Right lobe of liver (tissue), 6 donors: ENCODE results near the gene MAML3. TPM values are rescaled to one million over a fixed set of nuclear protein-coding genes. Genes with fewer than 3 reads are reported as not detected.

Experiments
- ATAC-seq, 4 donors: fragments of 200-7000 bp; cut with Tn5 transposase; one replicate each; pipeline ENCODE4 v1.9.1; 2020; ENCODE audit warnings: mild to moderate bottlenecking in 4 of 4, moderate library complexity in 4 of 4
- DNase-seq, 3 donors: peaks; one replicate each; pipeline ENCODE4 v3.0.0-alpha.2; 2020
- H3K27ac ChIP-seq, 3 donors: fragments of 200-600 bp; one replicate each; pipeline ENCODE4 v1.8.0; 2022
- H3K27me3 ChIP-seq, 2 donors: fragments of 200-600 bp; one replicate each; pipeline ENCODE4 v1.8.0; 2022
- H3K36me3 ChIP-seq, 4 donors: fragments of 200-600 bp; sonication (generic) in 1 of 4; one replicate each; pipeline versions ENCODE4 v1.5.1 to v1.8.0; 2017 to 2022; ENCODE audit warnings: control low read depth in 1 of 4
- H3K4me1 ChIP-seq, 4 donors: fragments of 200-600 bp; sonication (generic) in 1 of 4; one replicate each; pipeline versions ENCODE4 v1.5.1 to v1.8.0; 2017 to 2022; ENCODE audit warnings: control low read depth in 1 of 4
- H3K4me3 ChIP-seq, 3 donors: fragments of 200-600 bp; one replicate each; pipeline ENCODE4 v1.8.0; 2022
- H3K9me3 ChIP-seq, 4 donors: fragments of 200-600 bp; sonication (generic) in 1 of 4; one replicate each; pipeline versions ENCODE4 v1.5.1 to v1.8.0; 2017 to 2022; ENCODE audit warnings: control low read depth in 1 of 4
- CTCF ChIP-seq, 4 donors: fragments of 200-600 bp in 3 of 4; fragments of 450-650 bp in 1 of 4; IDR thresholded peaks; one replicate each; pipeline versions ENCODE4 v1.5.1 to v1.8.0; 2016 to 2022; ENCODE audit warnings: antibody characterized with exemption in 4 of 4, mild to moderate bottlenecking in 2 of 4
- POLR2A ChIP-seq: fragments of 450-650 bp; IDR thresholded peaks from one replicate; pipeline ENCODE4 v1.6.1; 2017; ENCODE audit warnings: antibody characterized with exemption, mild to moderate bottlenecking
- WGBS: methylation state at CpG from one replicate; pipeline ENCODE4 v1.1.6; 2018; ENCODE audit warnings: low coverage, low lambda C conversion rate; ENCODE audit not compliant: insufficient coverage; ENCODE audit errors: missing lambda C conversion rate; 5-methylcytosine and 5-hydroxymethylcytosine counted together
- intact Hi-C, 2 donors: fragments of 100-400 bp; cut with DNase I; formaldehyde crosslinking; loops; one replicate each; pipeline versions ENCODE4 v1.11.2 to v1.14.1; 2022
- total RNA-seq, 6 experiments: library from RNA; depleted of rRNA in 2 of 6; stranded (reverse); fragments of >200 nt in 2 of 6; fragmentation: NEBNext Ultra II Directional in 3 of 6; extraction: Animal tissue kit (Norgen Biotek cat#: 25700) in 3 of 6; gene quantifications; one replicate each; pipeline versions ENCODE4 v1.1.0 to v1.2.4, GENCODE V29; 2016 to 2023
- donor health status: DM: no; HTN: yes; CAD: no.
- donor health status: DM: no; HTN: no; CAD: no.
- donor health status: DM: no; HTN: no; CAD: no.
- donor health status: DM: no; HTN: yes; CAD: no.
- donor health status: DM: no; HTN: yes; CAD: no.

Gene MAML3
- total RNA-seq, 6 experiments from 2014 or later, result 2.6 to 7.8 (median 5.0) TPM

DNA sequence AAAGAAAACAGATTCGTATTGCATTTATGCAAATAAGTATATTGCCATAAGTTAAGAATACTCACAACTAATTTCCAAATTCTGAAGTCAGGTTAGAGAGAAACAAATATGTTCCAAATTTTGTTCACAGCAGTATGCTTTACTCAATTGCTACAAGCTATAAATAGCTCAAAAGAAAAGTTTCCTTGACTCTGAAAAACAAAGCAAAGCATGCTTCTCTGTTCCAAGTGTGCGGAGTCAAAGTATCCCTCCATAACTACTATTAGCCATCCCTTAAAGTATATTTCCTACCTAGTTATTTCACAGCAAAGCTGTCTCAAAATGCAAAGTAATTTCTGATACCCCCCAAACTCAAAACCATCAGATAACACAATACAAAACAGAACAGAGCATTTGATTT lies 441.1 kb downstream of the MAML3 start:
- DNase-seq, result no peak
- WGBS, result 97% methylated on average over 2 of the region's 2 CpGs
- TF ChIP-seq CTCF (IDR thresholded peaks at IDR 0.05) (no peak), POLR2A (no peak)

GRCh38 chr4:139711461-139711860 lies 442.5 kb downstream of the MAML3 start:
- no peak overlapping the region for H3K4me3 ChIP-seq
- intact Hi-C loops, result no loop called here
- no peak for TF ChIP-seq POLR2A
- no peak for TF ChIP-seq CTCF (IDR thresholded peaks at IDR 0.05)
- no peaks in the 10 kb centered on the region for H3K9me3 ChIP-seq
- no peak overlapping the region for H3K27ac ChIP-seq
- DNase-seq (no peak), ATAC-seq (peak in 1 of 4 donors; percentile 43)
- peaks cover 0 to 3% (median 0%) of the 10 kb centered on the region in 4 donors for H3K36me3 ChIP-seq
- 86% methylated on average over 4 of the region's 4 CpGs for WGBS
- no peaks in the 10 kb centered on the region for H3K27me3 ChIP-seq
- peaks cover 0 to 7% (median 1%) of the 10 kb centered on the region in 4 donors for H3K4me1 ChIP-seq

More for the DNA sequence above, 441.1 kb downstream of the MAML3 start:
- Histone ChIP-seq H3K4me3 (no peak overlapping the region), H3K27me3 (no peaks in the 10 kb centered on the region), H3K4me1 (peaks cover 0 to 7% (median 1%) of the 10 kb centered on the region in 4 donors), H3K27ac (no peak overlapping the region), H3K36me3 (peaks cover 0 to 3% (median 0%) of the 10 kb centered on the region in 4 donors), H3K9me3 (no peaks in the 10 kb centered on the region)
- intact Hi-C loops, result no loop called here
- ATAC-seq, result no peak

- DNase-seq (no peak), ATAC-seq (no peak)
- Histone ChIP-seq H3K27me3 (no peaks in the 10 kb centered on the region), H3K4me3 (no peak overlapping the region), H3K9me3 (no peaks in the 10 kb centered on the region), H3K27ac (no peak overlapping the region), H3K36me3 (peaks cover 0 to 14% (median 0%) of the 10 kb centered on the region in 4 donors), H3K4me1 (peaks cover 0 to 7% (median 1%) of the 10 kb centered on the region in 4 donors)
- TF ChIP-seq CTCF (IDR thresholded peaks at IDR 0.05) (no peak), POLR2A (no peak)
- WGBS, result 83% methylated on average over 2 of the region's 2 CpGs
- intact Hi-C loops, result no loop called here
Measured at GRCh38 chr4:139710073-139710472, 443.9 kb downstream of the MAML3 start.

DNA sequence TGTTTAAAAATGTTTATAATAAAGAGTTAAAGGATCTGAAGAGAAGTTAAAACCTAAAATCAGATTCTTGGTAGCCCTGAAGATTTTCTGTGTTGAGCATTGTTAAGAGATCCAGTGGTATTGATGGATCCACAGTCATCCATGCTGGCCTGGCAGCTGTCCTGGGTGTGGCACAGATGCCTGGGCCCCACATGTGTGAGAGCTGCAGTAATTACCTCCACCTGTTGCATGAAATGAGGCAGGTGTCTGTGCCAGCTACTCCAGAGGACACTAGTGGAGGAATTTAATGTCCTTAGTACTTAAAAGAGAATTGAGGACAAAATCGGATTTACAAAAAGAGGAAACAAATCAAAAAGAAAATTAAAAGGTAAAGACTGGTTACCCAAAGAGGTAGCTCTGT lies 444.3 kb downstream of the MAML3 start:
- Histone ChIP-seq H3K27me3 (no peaks in the 10 kb centered on the region), H3K27ac (no peak overlapping the region), H3K4me1 (peaks cover 0 to 7% (median 1%) of the 10 kb centered on the region in 4 donors), H3K36me3 (peaks cover 0 to 15% (median 1%) of the 10 kb centered on the region in 4 donors), H3K4me3 (no peak overlapping the region), H3K9me3 (no peaks in the 10 kb centered on the region)
- DNase-seq (no peak), ATAC-seq (no peak)
- TF ChIP-seq CTCF (IDR thresholded peaks at IDR 0.05), result no peak
- no peak for TF ChIP-seq POLR2A
- WGBS, result 100% methylated on average over 1 of the region's 1 CpG
- intact Hi-C loops, result no loop called here
